Stimulated activated naive CD4-positive, alpha-beta T cell (primary cell): ENCODE data around the gene EEA1.

Experiments
- DNase-seq, 6 experiments: peaks; one replicate each; lab custom pipeline; 2025; lab: John Stamatoyannopoulos, UW

Gene EEA1

DNA sequence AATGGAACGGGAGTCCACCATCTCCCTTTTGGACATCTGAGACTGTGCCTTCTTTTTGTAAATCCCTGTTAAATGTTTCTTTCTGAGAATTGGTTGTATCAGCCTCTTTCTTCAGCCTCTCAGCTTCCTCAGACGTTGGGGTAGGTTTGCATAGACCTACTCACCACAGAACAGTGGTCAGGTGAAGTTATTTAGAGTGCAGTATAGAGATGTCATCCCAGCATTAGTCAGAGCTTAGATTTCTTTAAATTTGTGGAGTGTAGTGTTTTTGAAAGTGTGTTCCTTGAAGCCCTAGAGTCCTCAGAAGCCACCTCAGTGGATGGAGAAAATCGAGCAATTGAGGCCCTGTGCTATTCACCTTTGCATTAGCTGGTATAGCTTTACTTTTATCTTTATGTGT lies 8.9 kb upstream of the EEA1 start:
- DNase-seq, result no peak

DNA sequence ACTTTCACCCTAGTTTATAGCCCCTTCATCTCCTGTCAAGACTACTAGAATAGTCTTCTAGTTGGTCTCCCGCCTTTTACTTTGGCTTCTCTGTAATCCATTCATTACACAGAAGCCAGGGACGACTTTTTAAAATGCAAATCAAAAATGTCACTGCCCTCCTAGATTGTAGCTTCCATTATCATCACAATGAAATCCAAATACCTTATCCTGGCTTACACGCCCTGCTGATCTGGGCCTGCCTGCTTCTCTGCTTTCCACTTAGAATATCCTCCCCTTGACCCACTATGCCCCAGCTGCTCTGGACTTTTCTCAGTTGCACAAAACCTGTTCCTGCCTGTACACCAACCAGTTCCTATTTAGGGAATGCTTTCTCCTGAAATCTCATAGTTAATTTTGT lies 4.5 kb upstream of the EEA1 start:
- no peak for DNase-seq

DNA sequence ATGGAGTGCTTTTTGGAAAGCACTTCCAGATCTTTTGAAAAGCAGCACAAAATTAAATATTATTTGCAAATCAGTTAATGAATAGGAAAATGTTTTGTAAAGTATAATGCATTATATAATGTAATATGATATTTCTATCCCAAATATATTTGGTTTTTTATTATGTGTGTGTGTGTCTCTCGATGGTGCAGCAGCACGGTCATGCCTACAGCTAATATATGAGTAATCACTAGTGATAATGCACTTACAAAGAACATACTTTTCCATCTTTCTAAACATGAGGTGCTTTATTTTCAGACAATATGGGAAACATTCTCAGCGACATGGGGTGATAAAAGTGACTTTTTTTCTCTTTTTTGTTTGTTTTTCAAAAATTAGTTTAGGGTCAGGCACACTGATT lies 1.3 kb upstream of the EEA1 start:
- DNase-seq, result no peak

DNA sequence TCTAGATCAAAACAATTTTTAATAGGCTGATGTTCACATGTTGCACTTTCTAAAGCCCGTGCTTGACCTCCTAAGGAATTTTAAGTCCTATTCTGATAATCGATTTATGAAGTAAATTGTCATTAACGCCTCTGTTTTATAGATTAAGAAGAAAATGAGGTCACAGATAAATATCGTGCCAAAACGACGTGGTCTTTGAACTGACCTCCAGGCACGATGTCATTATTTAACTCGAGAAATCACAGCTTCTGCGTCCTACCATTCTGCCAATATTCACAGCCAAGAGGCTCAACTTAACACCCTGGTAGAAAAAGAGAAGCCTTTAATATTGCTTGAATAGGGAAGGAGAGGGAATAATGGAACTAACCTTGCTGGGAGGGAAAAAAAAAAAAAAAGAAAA lies 888 bp upstream of the EEA1 start:
- DNase-seq, result no peak

DNA sequence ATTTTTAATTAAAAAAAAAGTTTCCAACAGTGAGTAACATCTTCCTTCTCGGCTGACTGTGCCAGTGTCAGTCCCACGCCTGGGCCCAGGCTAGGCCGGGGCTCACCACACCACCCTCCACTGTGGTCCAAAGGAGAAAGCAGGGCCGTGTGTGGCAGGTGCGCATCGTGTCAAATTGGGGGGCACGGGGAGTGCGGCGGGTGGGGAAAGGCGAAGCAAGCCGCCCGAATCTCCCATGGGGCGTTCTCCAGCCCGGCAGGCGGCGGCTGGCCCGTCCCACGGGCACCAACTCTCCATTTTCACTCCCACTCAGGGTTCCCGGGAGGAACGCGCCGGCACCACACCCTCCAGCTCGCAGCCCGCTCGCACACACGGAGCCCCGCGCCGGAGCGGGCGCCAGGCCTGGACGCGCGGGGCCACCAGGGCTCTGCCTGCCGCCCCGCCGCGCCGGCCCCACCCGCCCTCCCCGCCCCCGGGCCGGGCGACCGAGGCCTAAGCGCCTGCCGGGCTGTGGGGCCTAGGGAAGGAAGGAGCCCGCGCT lies 604 bp downstream of the EEA1 start:
- DNase-seq, result peak in 4 of 6 experiments; percentile 20 to 53 (median 33)

DNA sequence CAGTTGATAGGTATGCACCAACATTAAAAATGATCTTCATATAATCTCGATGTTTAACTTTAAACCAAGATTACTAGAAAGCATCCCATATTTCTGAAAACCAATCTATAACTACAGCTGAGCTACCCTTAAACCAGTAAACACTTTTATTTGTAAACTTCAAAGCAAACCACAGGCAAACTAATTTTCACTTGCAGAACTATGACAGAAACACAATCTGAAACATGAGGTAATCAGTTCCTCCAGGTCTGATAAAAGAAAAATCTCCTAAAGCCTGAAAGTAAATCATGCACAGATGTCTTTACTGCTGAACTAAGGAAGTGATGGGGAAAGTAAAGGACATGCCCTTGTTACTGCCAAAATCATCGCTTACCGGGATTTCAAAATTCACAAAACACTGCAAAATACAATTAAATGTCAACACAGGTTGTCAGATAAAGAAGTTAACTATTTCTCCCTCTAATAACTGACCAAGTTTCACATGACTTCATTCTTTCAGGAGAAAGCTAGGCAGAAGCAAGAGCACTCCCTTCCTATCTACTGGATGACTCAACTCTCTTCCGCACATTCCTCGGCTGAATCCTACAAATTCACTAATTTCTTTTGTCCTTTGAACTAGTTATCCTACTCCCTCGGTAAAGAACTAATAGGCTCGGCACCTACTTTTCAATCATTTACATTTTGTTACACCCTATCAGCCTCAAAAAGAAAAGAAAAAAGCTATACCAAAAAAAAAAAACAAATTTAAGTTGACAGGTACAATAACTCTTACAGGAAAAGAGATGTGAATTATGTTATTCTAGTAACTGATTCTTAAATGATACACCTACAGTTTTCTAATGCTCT lies 1.4 kb downstream of the EEA1 start:
- DNase-seq, result peak in 3 of 6 experiments; percentile 30 to 48 (median 47)

DNA sequence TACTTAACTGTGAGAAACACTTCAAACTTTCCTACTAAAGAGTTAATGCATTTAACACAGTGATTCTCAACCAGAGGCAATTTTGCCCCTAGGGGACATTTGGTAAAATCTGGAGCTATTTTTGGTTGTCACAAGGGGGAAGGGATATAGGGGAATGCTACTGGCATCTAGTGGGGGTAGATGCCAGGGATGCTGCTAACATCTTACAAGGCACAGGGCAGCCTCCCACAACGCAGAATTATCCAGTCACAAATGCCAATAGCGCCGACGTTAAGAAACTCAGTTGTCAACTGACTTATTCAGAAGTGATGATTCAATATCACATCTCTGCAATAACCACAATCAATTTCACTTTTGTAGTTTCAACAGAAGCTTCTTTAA lies 2.0 kb downstream of the EEA1 start:
- peak in 2 of 6 experiments; percentile 46 to 47 for DNase-seq

DNA sequence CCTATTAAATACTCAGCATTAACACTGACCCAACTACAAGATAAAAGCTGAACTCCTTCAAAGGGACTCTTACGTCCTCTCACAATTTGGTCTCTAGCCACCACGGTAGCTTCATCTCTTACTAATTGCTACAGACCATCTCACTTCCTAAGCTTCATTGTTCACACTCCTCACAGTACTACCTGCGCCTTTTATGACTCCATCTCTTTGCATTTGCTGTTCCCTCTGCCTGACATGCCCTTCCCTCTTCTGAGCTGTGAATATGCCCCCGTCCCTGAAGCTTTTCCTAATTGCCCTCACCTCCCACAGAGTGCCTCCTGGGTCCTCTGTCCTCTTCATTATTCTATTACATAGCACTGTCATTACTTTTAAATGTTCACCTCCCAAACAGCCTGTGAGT lies 2.5 kb downstream of the EEA1 start:
- no peak for DNase-seq

DNA sequence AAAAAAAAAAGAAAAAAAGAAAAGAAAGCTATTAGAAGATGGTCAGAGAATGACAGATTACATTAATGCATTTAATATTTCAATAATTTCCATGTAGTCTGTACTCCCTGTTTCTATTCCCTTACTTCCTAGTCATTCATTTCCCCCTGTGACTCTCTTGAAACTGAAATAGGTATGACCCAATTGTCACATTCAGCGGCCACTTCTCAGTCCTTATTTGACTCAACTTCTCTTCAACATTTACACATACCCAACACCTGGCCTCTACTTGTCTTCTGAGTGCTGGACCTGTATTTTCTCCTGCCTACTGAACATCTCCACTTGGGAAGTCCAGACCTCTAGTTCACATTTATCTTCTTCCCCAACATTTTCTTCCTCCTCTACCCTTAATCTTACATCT lies 7.2 kb downstream of the EEA1 start:
- DNase-seq, result no peak

DNA sequence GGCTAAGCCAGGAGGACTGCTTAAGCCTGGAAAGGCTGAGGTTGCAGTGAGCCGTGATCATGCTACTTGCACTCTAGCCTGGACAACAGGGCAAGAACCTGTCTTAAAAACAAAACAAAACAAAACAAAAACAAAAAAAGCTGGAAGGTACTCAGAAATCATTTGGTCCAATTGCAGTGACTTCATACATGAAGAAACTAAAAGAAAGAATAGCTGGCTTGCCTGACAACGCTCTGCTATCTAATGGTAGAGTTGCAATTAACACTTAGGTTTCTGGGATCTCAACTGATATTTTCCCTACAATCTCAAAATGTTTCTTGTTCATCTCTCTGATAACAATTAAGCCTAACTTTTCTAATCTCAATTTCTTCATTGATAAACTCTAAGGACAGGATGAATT lies 13.7 kb downstream of the EEA1 start:
- no peak for DNase-seq

DNA sequence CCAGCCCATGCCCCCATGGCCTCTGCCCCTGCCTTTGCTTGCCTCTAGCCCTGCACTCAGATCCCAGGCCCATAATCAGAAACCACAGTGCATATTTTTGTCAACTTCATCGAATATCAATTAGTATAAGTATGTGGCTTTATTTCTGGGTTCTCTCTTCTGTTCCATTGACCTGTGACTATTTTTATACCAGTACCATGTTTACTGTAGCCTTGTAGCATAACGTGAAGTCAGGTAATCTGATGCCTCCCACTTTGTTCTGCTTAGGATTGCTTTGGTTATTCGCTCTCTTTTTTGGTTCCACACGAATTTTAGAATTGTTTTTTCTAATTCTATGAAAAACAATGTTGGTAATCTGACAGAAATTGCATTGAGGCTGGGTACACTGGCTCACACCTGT lies 14.9 kb downstream of the EEA1 start:
- no peak for DNase-seq

DNA sequence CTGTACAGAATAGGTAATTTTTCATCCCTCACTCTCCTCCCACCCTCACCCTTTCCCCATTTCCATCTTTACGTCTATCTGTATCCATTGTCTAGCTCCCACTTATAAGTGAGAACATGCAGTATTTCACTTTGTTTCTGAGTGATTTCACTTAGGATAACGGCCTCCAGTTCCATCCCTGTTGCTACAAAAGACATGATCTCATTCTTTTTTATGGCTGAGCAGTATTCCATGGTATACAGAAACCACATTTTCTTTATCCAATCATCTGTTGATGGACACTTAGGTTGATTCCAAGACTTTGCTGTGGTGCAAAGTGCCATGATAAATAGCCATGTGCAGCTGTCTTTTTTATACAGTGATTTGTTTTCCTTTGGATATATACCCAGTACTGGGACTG lies 16.4 kb downstream of the EEA1 start:
- DNase-seq, result no peak

DNA sequence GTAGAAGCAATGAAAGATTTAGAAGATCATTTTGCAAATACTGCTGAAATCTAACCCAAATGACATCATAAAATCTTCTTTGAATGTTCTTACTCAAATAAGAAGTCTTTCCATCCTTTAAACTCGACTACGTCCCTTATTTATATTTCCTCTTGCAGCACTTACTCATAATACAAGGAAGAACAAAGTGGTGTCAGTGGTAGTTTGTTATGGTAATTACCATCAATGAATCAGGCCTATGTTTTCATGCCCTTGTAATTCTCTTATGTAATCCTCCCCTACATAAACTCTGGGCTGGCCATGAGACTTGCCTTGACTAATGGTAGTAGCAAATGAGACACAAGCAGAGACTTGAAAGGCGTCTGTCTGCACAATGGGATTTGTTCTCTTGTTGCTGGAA lies 17.0 kb downstream of the EEA1 start:
- peak in 1 of 6 experiments; percentile 9 for DNase-seq

DNA sequence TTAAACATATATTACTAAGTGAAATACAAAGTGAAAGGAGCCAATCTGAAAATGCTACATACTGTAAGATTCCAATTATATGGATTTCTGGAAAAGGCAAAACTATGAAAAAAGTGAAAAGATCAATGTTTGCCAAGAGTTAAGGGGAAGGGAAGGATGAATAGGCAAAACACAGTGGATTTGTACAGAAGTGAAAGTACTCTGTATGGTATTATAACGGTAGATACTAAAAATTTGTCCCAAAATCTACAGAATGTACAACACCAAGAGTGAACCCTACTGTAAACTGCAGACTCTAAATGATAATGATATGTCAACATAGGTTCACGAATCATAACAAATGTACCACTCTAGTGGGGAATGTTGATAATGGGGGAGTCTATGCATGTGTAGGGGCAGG lies 17.8 kb downstream of the EEA1 start:
- peak in 1 of 6 experiments; percentile 20 for DNase-seq

DNA sequence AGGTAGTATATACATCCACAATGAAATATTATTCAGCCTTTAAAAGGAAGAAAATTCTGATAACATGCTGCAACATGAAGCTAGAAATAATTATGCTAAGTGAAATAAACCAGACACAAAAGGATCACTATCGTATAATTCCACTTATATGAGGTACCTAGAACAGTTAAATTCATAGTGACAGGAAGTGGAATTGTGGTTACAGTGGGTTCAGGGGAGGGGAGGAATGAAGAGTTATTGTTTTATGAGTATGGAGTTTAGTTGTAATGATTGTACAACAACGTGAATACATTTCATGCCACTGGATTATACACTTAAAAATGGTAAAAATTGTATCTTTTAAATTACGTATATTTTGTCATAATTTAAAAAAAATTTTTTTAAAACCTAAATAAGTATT lies 21.0 kb downstream of the EEA1 start:
- peak in 4 of 6 experiments; percentile 8 to 76 (median 72) for DNase-seq

DNA sequence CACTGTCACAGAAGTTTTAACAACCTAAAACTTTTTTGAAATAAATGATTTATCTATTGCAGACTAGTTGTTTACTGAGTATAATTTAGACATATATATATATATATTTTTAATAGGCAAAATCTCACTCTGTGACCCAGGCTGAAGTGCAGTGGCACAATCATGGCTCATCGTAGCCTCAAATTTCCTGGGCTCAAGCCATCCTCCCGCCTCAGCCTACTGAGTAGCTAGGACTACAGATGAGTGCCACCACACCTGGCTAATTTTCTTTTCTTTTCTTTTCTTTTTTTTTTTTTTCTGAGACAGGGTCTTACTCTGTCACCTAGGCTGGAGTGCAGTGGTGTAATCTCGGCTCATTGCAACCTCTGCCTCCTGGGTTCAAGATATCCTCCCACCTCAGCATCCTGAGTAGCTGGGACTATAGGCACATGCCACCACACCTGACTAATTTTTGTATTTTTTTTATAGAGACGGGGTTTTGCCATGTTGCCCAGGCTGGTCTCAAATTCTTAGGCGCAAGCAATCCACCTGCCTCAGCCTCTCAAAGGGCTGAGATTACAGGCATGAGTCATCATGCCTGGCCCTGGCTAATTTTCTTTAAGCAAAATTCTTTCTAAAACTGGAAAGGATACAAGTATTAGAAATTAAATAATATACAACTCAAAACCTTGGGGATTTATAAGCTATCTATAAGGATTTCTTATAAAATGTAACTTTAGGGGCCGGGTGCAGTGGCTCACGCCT lies 23.1 kb downstream of the EEA1 start:
- DNase-seq, result no peak

DNA sequence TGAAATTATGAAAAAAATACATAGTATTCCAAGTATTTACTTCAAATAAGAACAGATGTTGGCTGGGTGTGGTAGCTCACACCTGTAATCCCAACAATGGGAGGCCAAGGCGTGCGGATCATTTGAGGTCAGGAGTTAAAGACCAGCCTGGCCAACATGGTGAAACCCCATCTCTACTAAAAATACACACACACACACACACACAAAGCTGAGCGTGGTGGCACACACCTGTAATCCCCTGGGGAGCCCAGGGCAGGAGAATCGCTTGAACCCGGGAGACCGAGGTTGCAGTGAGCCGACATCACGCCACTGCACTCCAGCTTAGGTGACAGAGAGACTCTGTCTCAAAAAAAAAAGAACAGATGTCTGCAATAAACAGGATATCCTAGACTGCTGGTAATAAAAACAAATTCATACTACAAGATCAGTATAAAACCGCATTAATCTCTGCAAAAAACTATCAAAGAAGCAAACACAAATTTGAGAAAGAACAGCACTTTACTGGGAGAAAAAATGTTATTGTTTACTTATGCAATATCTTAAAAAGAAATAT lies 23.8 kb downstream of the EEA1 start:
- DNase-seq, result peak in 3 of 6 experiments; percentile 21 to 33 (median 28)

DNA sequence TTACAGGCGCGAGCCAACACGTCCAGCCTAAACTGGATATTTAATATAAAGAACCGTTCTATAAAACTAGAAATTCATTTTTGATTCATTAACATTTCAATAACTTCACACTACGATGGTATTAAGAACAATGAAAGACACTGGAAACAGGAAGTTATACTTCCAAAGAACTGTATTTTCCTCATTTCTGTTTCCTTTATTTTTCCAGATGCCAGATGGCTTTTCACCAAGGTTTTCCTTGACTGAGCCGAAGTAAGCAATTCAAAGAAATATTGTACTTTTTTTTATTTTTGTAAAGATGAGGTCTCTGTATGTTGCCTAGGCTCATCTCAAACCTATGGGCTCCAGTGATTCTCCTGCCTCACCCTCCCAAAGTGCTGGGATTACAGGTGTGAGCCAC lies 28.2 kb downstream of the EEA1 start:
- DNase-seq, result no peak

DNA sequence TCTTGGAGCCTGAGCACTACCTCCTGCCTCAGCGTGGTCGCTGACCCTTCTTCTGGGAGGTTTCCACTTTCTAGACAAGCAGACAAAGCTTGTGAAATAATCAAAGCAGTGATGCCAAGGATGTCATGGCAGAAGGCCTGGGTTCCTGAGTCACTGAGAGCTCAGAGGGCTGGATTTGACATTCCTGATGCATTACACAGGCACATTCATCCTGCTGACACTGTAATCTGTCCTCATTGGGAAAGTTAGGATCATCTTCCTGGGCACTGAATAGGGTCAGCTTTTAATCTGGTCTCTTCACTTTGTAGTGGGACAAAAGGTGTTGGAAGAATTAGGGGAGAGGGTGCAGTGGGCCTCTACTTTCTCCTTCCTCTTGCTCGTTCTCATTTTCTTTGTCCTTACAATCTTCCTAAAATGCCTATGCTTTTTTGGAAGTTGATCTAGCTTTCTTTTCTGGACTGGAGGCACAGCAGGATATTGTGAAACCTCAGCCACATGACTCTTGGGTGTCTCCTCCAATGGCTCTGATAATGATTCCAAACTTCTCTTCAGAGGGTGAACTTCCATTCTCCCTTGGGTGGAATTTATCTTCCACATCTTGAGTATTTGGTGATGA lies 29.6 kb downstream of the EEA1 start:
- DNase-seq, result no peak

DNA sequence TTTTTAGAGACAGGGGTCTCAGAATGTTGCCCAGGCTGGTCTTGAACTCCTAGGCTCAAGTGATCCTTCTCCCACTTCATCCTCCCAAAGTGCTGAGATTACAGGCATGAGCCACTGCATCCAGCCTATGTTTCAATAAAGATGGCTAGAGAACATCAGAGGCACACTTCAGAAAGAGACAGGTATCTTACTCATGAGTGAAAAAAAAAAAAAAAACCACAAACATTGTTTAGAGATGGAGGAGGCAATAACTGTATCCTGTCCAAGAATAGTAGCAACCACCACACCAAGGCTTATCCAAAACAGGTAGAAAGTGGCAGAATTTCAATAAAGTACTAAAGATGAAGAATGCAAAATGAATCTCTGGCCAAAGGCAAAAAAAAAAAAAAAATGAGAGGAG lies 30.3 kb downstream of the EEA1 start:
- no peak for DNase-seq

DNA sequence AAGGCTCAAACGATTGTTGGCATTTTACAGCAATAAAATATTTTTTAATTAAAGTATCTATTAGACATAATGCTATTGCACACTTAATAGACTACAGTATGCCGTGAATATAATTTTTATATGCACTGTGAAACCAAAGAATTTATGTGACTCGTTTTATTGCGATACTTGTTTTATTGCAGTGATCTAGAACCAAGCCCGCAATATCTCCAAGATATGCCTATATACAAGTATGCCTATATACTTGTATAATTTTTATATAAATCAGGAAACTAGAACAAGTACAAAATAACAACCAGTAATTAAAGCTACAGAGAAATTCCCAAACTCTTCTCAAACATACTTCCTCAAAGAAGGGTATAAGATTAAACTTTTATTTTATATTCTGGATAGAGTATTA lies 31.3 kb downstream of the EEA1 start:
- DNase-seq, result no peak

DNA sequence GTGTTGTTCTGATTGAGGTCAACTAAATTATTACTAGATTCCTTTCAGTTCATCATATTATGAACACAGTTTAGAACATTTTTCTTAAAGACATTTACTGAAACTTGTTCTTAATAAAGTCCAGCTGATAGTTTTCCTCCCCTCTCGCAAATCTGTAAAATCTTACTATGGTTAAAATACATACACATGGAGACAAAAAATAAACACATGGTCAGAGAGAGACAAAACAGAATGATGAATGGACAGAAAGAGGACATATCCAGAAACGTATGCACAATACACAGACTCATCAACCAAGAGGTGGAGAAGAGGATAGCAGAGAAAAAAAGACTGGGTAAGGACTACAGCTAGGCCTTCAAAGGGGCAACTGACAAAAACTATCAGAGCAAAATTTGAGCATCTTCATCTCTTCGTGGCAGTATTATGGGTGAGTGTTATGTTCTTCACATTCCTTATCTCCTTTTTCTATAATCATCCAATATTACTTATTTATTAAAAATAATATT lies 38.4 kb downstream of the EEA1 start:
- DNase-seq, result no peak
